Measurements from ENCODE around the gene PTTG1.

PTTG1 gene

GRCh38 chr5:160468363-160468975 lies 46.8 kb downstream of the PTTG1 start:
- no peak for DNase-seq (ENCODE audit: extremely low spot score, insufficient read length, low read depth)
- FAIRE-seq, result no peak

- no peak for DNase-seq (ENCODE audit: extremely low spot score, insufficient read length, low read depth)
- FAIRE-seq, result no peak
Measured at GRCh38 chr5:160469156-160470144, 47.8 kb downstream of the PTTG1 start.

GRCh38 chr5:160470437-160471361 lies 49.0 kb downstream of the PTTG1 start:
- FAIRE-seq (peak; percentile 76), DNase-seq (ENCODE audit: extremely low spot score, insufficient read length, low read depth) (no peak)

- FAIRE-seq, result no peak
- DNase-seq (ENCODE audit: extremely low spot score, insufficient read length, low read depth), result no peak
Measured at GRCh38 chr5:160471761-160472160, 50.1 kb downstream of the PTTG1 start.

- no peak for FAIRE-seq
Measured at GRCh38 chr5:160472482-160472881, 50.8 kb downstream of the PTTG1 start.

GRCh38 chr5:160473681-160474080 lies 52.0 kb downstream of the PTTG1 start:
- no peak for DNase-seq (ENCODE audit: extremely low spot score, insufficient read length, low read depth)
- FAIRE-seq, result no peak

More at GRCh38 chr5:160472482-160472881, 50.8 kb downstream of the PTTG1 start:
- DNase-seq (ENCODE audit: extremely low spot score, insufficient read length, low read depth), result no peak

- no peak for FAIRE-seq
Measured at GRCh38 chr5:160474084-160474483, 52.4 kb downstream of the PTTG1 start.

GRCh38 chr5:160475864-160476438 lies 54.3 kb downstream of the PTTG1 start:
- no peak for FAIRE-seq
- no peak for DNase-seq (ENCODE audit: extremely low spot score, insufficient read length, low read depth)

More at GRCh38 chr5:160474084-160474483, 52.4 kb downstream of the PTTG1 start:
- DNase-seq (ENCODE audit: extremely low spot score, insufficient read length, low read depth), result no peak

GRCh38 chr5:160477266-160477970 lies 55.8 kb downstream of the PTTG1 start:
- DNase-seq (ENCODE audit: extremely low spot score, insufficient read length, low read depth), result no peak
- no peak for FAIRE-seq

- FAIRE-seq (no peak), DNase-seq (ENCODE audit: extremely low spot score, insufficient read length, low read depth) (no peak)
Measured at GRCh38 chr5:160478163-160478562, 56.5 kb downstream of the PTTG1 start.
